Epithelial cell of esophagus (primary cell): ENCODE data around the gene PEX10.

Experiments
- DNase-seq: peaks from one replicate; pipeline ENCODE4 v3.0.0; 2010; ENCODE audit warnings: low read depth
- H3K4me3 ChIP-seq: 2 replicates; pipeline ENCODE4 v1.5.1; 2011; ENCODE audit warnings: mild to moderate bottlenecking, low read length, control low read depth
- TF ChIP-seq, protein P1 (sequence below): IDR thresholded peaks from 2 replicates; pipeline ENCODE4 v1.5.1; 2011; ENCODE audit warnings: low read depth, mild to moderate bottlenecking, low read length, control low read depth, inconsistent platforms; ENCODE audit not compliant: insufficient read depth; ENCODE audit errors: missing control alignments

PEX10 gene

DNA sequence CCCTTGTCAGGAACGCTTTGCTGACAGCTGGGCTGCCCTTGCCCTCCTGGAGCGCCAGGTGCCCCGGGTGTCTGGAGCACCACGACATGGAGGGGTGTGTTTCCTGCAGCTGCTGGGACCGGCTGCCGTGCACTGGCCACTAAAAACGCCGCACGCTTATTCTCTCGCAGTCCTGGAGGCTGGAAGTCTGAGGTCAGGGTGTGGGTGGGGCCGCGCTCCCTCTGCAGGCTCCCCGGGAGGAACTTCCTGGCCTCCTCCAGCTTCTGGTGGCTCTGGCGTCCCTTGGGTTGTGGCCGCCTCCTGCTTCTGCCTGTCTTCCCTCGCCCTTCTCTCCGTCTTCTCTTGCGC is 35.7 kb upstream of the PEX10 start:
- no peak for DNase-seq
- TF ChIP-seq, protein P1, sequence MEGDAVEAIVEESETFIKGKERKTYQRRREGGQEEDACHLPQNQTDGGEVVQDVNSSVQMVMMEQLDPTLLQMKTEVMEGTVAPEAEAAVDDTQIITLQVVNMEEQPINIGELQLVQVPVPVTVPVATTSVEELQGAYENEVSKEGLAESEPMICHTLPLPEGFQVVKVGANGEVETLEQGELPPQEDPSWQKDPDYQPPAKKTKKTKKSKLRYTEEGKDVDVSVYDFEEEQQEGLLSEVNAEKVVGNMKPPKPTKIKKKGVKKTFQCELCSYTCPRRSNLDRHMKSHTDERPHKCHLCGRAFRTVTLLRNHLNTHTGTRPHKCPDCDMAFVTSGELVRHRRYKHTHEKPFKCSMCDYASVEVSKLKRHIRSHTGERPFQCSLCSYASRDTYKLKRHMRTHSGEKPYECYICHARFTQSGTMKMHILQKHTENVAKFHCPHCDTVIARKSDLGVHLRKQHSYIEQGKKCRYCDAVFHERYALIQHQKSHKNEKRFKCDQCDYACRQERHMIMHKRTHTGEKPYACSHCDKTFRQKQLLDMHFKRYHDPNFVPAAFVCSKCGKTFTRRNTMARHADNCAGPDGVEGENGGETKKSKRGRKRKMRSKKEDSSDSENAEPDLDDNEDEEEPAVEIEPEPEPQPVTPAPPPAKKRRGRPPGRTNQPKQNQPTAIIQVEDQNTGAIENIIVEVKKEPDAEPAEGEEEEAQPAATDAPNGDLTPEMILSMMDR = no peak
- H3K4me3 ChIP-seq = no peak overlapping the region

DNA sequence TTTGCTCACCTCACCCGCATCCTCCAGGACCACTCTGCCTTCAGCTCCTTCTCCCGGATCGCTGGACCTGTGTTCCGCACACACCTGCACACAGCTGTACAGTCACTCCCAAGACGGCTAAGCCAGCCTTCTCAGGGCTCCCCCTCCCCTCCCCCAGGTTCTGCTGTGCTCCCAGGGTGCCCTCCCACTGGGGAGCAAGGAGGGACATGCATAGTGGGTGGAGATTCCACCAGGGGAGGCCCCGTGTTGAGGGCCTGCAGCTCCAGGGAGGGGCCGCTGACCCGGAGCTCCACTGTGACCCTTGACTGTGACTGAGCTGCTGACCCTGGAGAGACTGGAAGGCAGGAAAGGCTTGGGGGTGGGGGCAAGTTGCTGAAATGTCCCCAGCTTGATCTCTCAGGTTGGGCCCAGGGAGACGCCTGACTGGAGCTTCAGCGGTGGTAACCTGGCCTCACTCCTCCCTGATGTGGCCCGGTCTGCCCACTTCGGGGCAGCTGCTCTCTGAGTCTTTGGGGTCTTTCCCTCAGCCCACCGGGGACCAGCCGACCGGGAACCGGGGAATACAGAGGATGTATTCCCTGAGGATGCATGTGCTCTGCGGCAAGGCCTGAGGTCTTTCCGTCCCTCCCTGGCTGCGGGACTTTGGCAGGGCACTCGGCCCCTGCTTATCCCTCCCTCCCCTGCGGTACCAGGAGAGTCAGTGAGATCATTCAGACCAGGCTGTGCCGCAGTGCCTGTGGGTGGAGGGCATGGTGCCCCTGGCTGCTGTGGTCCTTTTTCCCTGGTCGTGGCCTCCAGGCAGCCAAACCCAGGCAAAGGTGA is 35.1 kb upstream of the PEX10 start:
- DNase-seq = no peak
- no peak overlapping the region for H3K4me3 ChIP-seq
- TF ChIP-seq, protein P1 = no peak

DNA sequence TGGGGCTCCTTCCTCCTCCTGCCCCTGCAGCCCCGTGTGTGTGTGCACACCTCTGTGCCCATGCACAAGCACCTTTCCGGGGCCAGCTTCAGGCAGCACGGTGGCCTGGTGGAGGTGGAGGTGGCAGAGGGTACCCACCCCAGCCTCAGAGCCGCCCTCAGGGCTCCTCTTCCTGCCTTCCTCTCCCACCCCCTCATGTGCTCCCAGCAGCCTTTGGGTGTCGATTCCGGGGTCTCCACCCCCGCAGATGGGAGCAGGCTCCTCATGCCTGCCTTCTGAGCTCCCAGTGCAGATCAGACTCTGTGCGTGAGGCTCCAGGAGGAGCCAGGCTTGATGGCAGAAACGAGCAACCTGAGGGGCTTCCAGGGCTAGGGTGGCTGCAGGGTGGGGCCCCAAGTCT is 34.5 kb upstream of the PEX10 start:
- TF ChIP-seq, protein P1 = no peak
- H3K4me3 ChIP-seq = no peak overlapping the region
- no peak for DNase-seq

DNA sequence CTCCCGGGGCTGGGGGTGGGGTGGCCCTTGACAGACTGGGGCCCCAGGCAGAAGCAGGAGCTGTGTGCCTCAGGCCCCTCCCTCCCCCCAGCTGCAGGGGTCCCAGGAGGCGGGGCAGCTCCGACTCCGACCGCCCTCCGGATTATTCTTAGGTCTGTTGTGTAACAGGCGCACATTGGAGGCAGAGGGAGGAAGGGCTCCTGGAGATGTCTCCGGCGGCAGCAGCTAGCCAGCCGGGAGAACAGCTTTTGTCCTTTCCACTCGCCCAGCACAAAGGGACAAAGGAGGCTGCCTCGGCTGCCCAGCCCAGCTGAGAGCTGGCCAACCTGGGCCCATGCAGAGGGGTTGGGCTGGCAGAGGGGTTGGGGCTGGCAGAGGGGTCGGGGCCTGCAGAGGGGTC is 34.0 kb upstream of the PEX10 start:
- no peak overlapping the region for H3K4me3 ChIP-seq
- no peak for DNase-seq
- TF ChIP-seq, protein P1 = no peak

DNA sequence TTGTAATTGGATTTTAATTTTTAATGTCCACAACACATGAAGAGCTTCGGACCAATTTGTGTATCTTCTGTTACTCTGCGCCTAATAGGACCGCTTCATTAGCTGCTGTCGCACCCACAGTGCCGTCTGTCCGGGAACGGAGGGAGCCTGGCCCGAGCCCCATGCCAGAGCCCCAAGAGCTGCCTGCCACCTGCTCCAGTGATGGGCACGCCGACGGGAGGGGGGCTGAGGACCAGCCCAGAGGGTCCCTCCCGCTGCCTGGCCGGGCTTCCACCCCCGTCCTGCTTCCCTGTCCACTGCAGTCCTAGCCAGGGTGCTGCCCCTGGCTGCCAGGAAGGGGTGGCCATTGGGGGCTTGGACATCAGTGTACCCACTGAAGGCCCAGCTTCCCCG is 33.5 kb upstream of the PEX10 start:
- TF ChIP-seq, protein P1 = no peak
- no peak overlapping the region for H3K4me3 ChIP-seq
- DNase-seq = no peak

DNA sequence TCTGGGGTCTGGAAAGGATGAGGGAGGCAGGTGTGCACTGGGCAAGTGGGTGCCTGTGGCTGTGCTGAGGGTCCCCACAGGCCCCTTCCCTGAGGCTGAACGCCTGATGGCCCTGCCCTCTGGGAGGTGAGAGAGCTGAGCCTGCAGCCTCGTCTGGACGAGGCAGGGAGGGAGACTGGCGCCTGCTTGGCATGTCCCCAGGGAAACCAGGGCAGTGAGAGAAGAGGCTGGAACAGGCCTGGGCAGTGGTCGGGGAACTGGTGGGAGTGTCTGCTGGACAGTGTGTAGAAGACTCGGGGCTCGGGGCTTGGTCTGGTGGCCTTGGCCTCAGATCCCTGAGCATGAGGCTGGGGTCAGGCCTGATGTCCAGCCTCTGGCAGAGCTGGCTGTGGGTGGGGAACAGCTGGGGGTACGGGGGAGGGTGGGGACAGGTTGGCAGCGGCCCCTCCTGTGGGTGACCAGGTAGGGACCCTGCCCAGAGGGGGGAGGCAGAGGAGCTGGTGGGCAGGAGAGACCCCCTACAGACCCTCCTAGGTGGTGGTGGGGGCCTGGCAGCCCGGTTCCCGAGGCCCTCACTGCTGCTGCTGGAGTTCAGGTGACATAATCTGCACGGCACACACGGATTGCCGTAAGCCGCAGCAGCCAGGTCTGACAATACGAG is 32.9 kb upstream of the PEX10 start:
- H3K4me3 ChIP-seq = no peak overlapping the region
- no peak for DNase-seq
- TF ChIP-seq, protein P1 = no peak
